HepG2 (cell line): ENCODE data around the gene CCDC88B. TPM values are rescaled to one million over a fixed set of nuclear protein-coding genes. Genes with fewer than 3 reads are reported as not detected.

ENCODE experiments used
- ATAC-seq: fragments of 200-7000 bp; cut with Tn5 transposase; 3 replicates; pipeline ENCODE4 v1.9.1; 2020; ENCODE audit warnings: mild to moderate bottlenecking, moderate library complexity
- BruUV-seq: library from RNA; stranded (reverse); fragments of 400-500 nt; replicated peaks from 2 replicates; lab custom pipeline; 2021; lab: Mats Ljungman, UMichigan
- CTCF ChIA-PET: fragments of 300-600 bp; formaldehyde crosslinking; extraction: SDS; loops from one replicate; lab custom pipeline; 2021; ENCODE audit warnings: low total read pairs, inconsistent platforms, low intra/inter-chr PET ratio; lab: Yijun Ruan, JAX
- POLR2A ChIA-PET: fragments of 350-600 bp; sonication (Branson Sonifier 250); formaldehyde crosslinking; loops from one replicate; lab custom pipeline; 2020; ENCODE audit warnings: antibody characterized with exemption, inconsistent platforms; lab: Yijun Ruan, JAX
- DNase-seq: peaks from one replicate; pipeline ENCODE4 v3.0.0-alpha.2; 2015; ENCODE audit warnings: low spot score
- FAIRE-seq: peaks from 3 replicates; lab custom pipeline; 2011; peaks lifted over from hg19 to GRCh38; lab: Jason Lieb, UNC
- H2AFZ ChIP-seq: one replicate; pipeline ENCODE4 v1.6.1; 2011; ENCODE audit warnings: low read length, inconsistent platforms
- H3K27ac ChIP-seq: fragments of 300-600 bp; 3 replicates; pipeline ENCODE4 v1.8.0; 2011; ENCODE audit warnings: mixed run types, mild to moderate bottlenecking, mixed read lengths, low read length, inconsistent platforms; ENCODE audit not compliant: insufficient read depth; ENCODE audit errors: extremely low read length
- H3K27me3 ChIP-seq, 2 experiments: fragments of 200-600 bp in 1 of 2; 2 replicates in 1 of 2; 3 replicates in 1 of 2; pipeline versions ENCODE4 v1.6.0 to v1.8.0; 2011; ENCODE audit warnings: low read length in 2 of 2, mild to moderate bottlenecking in 2 of 2, moderate library complexity in 2 of 2, inconsistent platforms in 1 of 2; ENCODE audit not compliant: insufficient read depth in 2 of 2, control insufficient read depth in 1 of 2
- H3K36me3 ChIP-seq, 2 experiments: fragments of 200-600 bp in 1 of 2; replicated peaks in 1 of 2; 2 replicates in 1 of 2; 3 replicates in 1 of 2; pipeline versions ENCODE4 v1.5.1 to v1.8.0; 2011; ENCODE audit warnings: low read length in 2 of 2, inconsistent platforms in 1 of 2; ENCODE audit not compliant: insufficient read depth in 2 of 2, control insufficient read depth in 1 of 2
- H3K4me1 ChIP-seq: 2 replicates; pipeline ENCODE4 v1.5.1; 2012; ENCODE audit warnings: low read length, inconsistent platforms; ENCODE audit not compliant: insufficient read depth
- H3K4me2 ChIP-seq: 2 replicates; pipeline ENCODE4 v1.6.0; 2011; ENCODE audit warnings: low read depth, low read length, inconsistent platforms
- H3K4me3 ChIP-seq, 3 experiments: fragments of 200-600 bp in 1 of 3; sonication (generic), shearing (Covaris generic) in 1 of 3; replicated peaks in 1 of 3; 2 replicates each; pipeline ENCODE4 v1.5.1; 2011 to 2016; ENCODE audit warnings: low read length in 3 of 3, inconsistent platforms in 2 of 3, low read depth in 2 of 3, mild to moderate bottlenecking in 2 of 3, control low read depth in 1 of 3, mixed read lengths in 1 of 3; ENCODE audit not compliant: insufficient read depth in 1 of 3
- H3K79me2 ChIP-seq: one replicate; pipeline ENCODE4 v1.6.1; 2011; ENCODE audit warnings: low read length, inconsistent platforms; ENCODE audit not compliant: insufficient read depth
- H3K9ac ChIP-seq: 2 replicates; pipeline ENCODE4 v1.6.0; 2011; ENCODE audit warnings: mild to moderate bottlenecking, low read depth, low read length, inconsistent platforms; ENCODE audit not compliant: insufficient read depth
- H3K9me3 ChIP-seq: 2 replicates; pipeline ENCODE4 v1.5.1; 2012; ENCODE audit warnings: mild to moderate bottlenecking, low read length
- H4K20me1 ChIP-seq: 2 replicates; pipeline ENCODE4 v1.6.0; 2011; ENCODE audit warnings: inconsistent platforms, mild to moderate bottlenecking, low read length, moderate library complexity; ENCODE audit not compliant: insufficient read depth
- EEA1 ChIP-seq: sonication (generic); formaldehyde crosslinking; IDR thresholded peaks from 2 replicates; pipeline ENCODE4 v1.5.1; 2020; ENCODE audit warnings: mild to moderate bottlenecking, missing genetic modification reagents, borderline replicate concordance
- GATA4 ChIP-seq: sonication (generic); IDR thresholded peaks from 2 replicates; pipeline ENCODE4 v1.6.1; 2016; ENCODE audit warnings: antibody characterized with exemption, low read depth, borderline replicate concordance
- HMG20A ChIP-seq: IDR thresholded peaks from 2 replicates; pipeline ENCODE4 v1.6.1; 2016; ENCODE audit warnings: borderline replicate concordance
- HMGA1 ChIP-seq: sonication (generic); formaldehyde crosslinking; conservative IDR thresholded peaks from 2 replicates; pipeline ENCODE4 v1.4.0; 2020; ENCODE audit warnings: missing genetic modification reagents
- KLF6 ChIP-seq: IDR thresholded peaks from 2 replicates; pipeline ENCODE4 v1.8.0; 2016; ENCODE audit warnings: missing biosample characterization, missing genetic modification reagents
- NCOA5 ChIP-seq: sonication (generic); formaldehyde crosslinking; IDR thresholded peaks from 2 replicates; pipeline ENCODE4 v1.4.0; 2020; ENCODE audit warnings: missing genetic modification reagents
- XRCC5 ChIP-seq: fragments of 200-400 bp; formaldehyde crosslinking; optimal IDR thresholded peaks from 2 replicates; pipeline ENCODE3; 2017; ENCODE audit warnings: mild to moderate bottlenecking, low read length
- ZBTB8A ChIP-seq: sonication (generic); formaldehyde crosslinking; IDR thresholded peaks from 2 replicates; pipeline ENCODE4 v1.4.0; 2020; ENCODE audit warnings: mild to moderate bottlenecking, low read depth, missing genetic modification reagents, borderline replicate concordance
- ZIK1 ChIP-seq: sonication (generic); formaldehyde crosslinking; IDR thresholded peaks from 2 replicates; pipeline ENCODE4 v1.5.0; 2020; ENCODE audit warnings: mild to moderate bottlenecking, low read depth, missing genetic modification reagents, borderline replicate concordance
- ZNF782 ChIP-seq: sonication (generic); formaldehyde crosslinking; IDR thresholded peaks from 2 replicates; pipeline ENCODE4 v1.4.0; 2020; ENCODE audit warnings: missing genetic modification reagents, mild to moderate bottlenecking, borderline replicate concordance
- WGBS: methylation state at CpG from one replicate; pipeline ENCODE4 v1.1.6; 2017; ENCODE audit warnings: low lambda C conversion rate; 5-methylcytosine and 5-hydroxymethylcytosine counted together
- in situ Hi-C: cut with HindIII; loops from 2 replicates; pipeline ENCODE4 v1.10.0; 2017; ENCODE audit warnings: low pct_unique_long_range_greater_than_20kb; ENCODE audit not compliant: extremely low pct_ligation_motif_present
- intact Hi-C: fragments of 100-400 bp; cut with micrococcal nuclease; formaldehyde crosslinking; loops from one replicate; pipeline ENCODE4 v1.10.0; 2022; ENCODE audit not compliant: unreplicated experiment
- polyA plus RNA-seq, 8 experiments: library from polyadenylated mRNA; depleted of rRNA in 3 of 8; stranded (reverse) in 7 of 8; unstranded in 1 of 8; fragments of >200 nt; fragmentation: Illumina TruSeq in 4 of 8; extraction: Trizol in 4 of 8; gene quantifications; 2 replicates each; pipeline versions ENCODE4 v1.2.1 to v1.2.3, GENCODE V29; 2011 to 2016; ENCODE audit warnings: low read depth in 4 of 8, missing spikeins in 1 of 8, mixed read lengths in 1 of 8; ENCODE audit not compliant: insufficient read depth in 1 of 8
- total RNA-seq, 5 experiments: library from RNA; depleted of rRNA; stranded (reverse); fragments of >200 nt; fragmentation: Illumina TruSeq; extraction: Trizol; gene quantifications; 2 replicates each; pipeline ENCODE4 v1.2.3, GENCODE V29; 2016; ENCODE audit warnings: low read depth in 1 of 5
- TF ChIP-seq, protein P1 (sequence below): sonication (generic); formaldehyde crosslinking; IDR thresholded peaks from 2 replicates; pipeline ENCODE4 v1.8.0; 2022; ENCODE audit warnings: missing genetic modification reagents, mild to moderate bottlenecking, moderate library complexity, borderline replicate concordance
- TF ChIP-seq, protein P2 (sequence below): sonication (generic); formaldehyde crosslinking; IDR thresholded peaks from 2 replicates; pipeline ENCODE4 v1.5.1; 2020; ENCODE audit warnings: missing genetic modification reagents, mild to moderate bottlenecking, borderline replicate concordance
- TF ChIP-seq, protein P3 (sequence below): sonication (generic); formaldehyde crosslinking; IDR thresholded peaks from 2 replicates; pipeline ENCODE4 v1.5.1; 2020; ENCODE audit warnings: missing genetic modification reagents, mild to moderate bottlenecking, borderline replicate concordance
- TF ChIP-seq, protein P4 (sequence below): sonication (generic); formaldehyde crosslinking; IDR thresholded peaks from 2 replicates; pipeline ENCODE4 v1.8.1; 2022; ENCODE audit warnings: mild to moderate bottlenecking, missing genetic modification reagents

CCDC88B gene
- total and polyA plus RNA-seq, 2 of the 13 experiments (the other 11 are each of a cell fraction or from before 2014, with no cell fraction given), result 3.6 to 4.8 TPM

DNA sequence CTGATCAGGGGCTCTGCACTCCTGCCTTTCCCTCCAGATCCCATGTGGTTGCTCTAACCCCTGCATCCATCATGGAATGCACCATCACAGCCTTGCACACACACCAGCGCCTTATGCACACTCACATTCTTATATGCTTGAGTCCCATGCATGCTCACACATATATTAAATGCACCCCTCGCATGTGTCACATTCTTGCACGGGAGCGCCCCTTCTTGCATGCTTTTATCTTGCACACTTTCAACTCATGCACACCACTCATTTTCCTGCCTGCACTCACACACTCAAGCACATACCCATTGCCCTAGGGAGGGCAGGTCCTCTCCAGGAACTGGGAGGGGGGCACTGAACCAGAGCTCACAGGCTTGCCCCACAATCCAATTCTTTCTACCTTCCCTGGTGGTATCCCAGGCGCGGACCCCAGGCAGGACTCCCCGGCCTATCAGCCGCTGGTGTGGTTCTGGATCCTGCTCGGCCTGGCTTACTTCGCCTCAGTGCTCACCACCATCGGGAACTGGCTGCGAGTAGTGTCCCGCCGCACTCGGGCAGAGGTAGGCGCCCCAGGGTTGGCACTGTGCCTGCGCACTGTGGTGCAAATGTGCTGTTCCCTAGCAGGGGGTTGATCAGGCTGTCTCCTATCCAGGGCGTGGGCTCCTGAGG is 42.2 kb upstream of the CCDC88B start:
- CTCF ChIA-PET, result no interaction called here
- no TSS peak for BruUV-seq

More for the DNA sequence above, 42.2 kb upstream of the CCDC88B start:
- no peak for ATAC-seq
- intact Hi-C loops (no loop called here), in situ Hi-C loops (no loop called here)
- H3K27me3 ChIP-seq, result peaks cover 30 to 76% of the 10 kb centered on the region in 2 experiments
- no peak overlapping the region for H3K4me2 ChIP-seq
- H3K36me3 ChIP-seq, result no peaks in the 10 kb centered on the region
- no peak overlapping the region for H2AFZ ChIP-seq
- H3K79me2 ChIP-seq, result no peaks in the 10 kb centered on the region
- WGBS, result 58% methylated on average over 9 of the region's 18 CpGs
- no peaks in the 10 kb centered on the region for H3K9me3 ChIP-seq
- H3K9ac ChIP-seq, result no peak overlapping the region
- no peak for FAIRE-seq
- H3K27ac ChIP-seq, result no peak overlapping the region
- POLR2A ChIA-PET, result no interaction called here
- TF ChIP-seq EEA1 (no peak), KLF6 (CRISPR knock-in tag) (no peak), HMGA1 (no peak), GATA4 (no peak), ZNF782 (CRISPR knock-in tag) (no peak), ZBTB8A (no peak), NCOA5 (CRISPR knock-in tag) (no peak), HMG20A (CRISPR knock-in tag) (no peak), ZIK1 (no peak), XRCC5 (no peak)
- TF ChIP-seq, protein P1, sequence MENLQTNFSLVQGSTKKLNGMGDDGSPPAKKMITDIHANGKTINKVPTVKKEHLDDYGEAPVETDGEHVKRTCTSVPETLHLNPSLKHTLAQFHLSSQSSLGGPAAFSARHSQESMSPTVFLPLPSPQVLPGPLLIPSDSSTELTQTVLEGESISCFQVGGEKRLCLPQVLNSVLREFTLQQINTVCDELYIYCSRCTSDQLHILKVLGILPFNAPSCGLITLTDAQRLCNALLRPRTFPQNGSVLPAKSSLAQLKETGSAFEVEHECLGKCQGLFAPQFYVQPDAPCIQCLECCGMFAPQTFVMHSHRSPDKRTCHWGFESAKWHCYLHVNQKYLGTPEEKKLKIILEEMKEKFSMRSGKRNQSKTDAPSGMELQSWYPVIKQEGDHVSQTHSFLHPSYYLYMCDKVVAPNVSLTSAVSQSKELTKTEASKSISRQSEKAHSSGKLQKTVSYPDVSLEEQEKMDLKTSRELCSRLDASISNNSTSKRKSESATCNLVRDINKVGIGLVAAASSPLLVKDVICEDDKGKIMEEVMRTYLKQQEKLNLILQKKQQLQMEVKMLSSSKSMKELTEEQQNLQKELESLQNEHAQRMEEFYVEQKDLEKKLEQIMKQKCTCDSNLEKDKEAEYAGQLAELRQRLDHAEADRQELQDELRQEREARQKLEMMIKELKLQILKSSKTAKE (CRISPR knock-in tag), result no peak
- TF ChIP-seq, protein P2, sequence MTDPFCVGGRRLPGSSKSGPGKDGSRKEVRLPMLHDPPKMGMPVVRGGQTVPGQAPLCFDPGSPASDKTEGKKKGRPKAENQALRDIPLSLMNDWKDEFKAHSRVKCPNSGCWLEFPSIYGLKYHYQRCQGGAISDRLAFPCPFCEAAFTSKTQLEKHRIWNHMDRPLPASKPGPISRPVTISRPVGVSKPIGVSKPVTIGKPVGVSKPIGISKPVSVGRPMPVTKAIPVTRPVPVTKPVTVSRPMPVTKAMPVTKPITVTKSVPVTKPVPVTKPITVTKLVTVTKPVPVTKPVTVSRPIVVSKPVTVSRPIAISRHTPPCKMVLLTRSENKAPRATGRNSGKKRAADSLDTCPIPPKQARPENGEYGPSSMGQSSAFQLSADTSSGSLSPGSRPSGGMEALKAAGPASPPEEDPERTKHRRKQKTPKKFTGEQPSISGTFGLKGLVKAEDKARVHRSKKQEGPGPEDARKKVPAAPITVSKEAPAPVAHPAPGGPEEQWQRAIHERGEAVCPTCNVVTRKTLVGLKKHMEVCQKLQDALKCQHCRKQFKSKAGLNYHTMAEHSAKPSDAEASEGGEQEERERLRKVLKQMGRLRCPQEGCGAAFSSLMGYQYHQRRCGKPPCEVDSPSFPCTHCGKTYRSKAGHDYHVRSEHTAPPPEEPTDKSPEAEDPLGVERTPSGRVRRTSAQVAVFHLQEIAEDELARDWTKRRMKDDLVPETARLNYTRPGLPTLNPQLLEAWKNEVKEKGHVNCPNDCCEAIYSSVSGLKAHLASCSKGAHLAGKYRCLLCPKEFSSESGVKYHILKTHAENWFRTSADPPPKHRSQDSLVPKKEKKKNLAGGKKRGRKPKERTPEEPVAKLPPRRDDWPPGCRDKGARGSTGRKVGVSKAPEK (CRISPR knock-in tag), result no peak
- TF ChIP-seq, protein P3, sequence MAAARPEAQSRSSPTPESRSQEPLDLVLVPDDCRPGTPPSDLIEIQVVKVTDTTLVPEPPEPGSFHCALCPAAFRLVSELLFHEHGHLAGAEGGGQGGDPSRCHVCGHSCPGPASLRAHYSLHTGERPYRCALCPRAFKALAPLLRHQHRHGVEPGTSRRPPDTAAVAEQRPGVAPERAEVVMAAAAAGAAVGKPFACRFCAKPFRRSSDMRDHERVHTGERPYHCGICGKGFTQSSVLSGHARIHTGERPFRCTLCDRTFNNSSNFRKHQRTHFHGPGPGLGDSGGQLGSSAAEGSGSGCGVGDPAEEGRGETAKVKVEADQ (CRISPR knock-in tag), result no peak
- TF ChIP-seq, protein P4, sequence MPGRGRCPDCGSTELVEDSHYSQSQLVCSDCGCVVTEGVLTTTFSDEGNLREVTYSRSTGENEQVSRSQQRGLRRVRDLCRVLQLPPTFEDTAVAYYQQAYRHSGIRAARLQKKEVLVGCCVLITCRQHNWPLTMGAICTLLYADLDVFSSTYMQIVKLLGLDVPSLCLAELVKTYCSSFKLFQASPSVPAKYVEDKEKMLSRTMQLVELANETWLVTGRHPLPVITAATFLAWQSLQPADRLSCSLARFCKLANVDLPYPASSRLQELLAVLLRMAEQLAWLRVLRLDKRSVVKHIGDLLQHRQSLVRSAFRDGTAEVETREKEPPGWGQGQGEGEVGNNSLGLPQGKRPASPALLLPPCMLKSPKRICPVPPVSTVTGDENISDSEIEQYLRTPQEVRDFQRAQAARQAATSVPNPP (CRISPR knock-in tag), result no peak
- TF ChIP-seq, all 625 proteins: peak for 0
- Histone ChIP-seq H3K4me3 (no peak overlapping the region), H4K20me1 (0 out of 2 replicates have a peak, but pooled peaks cover 5% of the 10 kb centered on the region), H3K4me1 (peaks cover 25% of the 10 kb centered on the region)
- DNase-seq, result no peak
